Measurements from ENCODE around the gene ING4. TPM values are rescaled to one million over a fixed set of nuclear protein-coding genes. Genes with fewer than 3 reads are reported as not detected.
A peak's percentile ranks its signal among the peaks of the same experiment; 100 is the strongest.

The ING4 gene
- total and polyA plus RNA-seq, 2 of the 13 experiments (the other 11 are each of a cell fraction or from before 2014, with no cell fraction given), result 14.4 to 32.4 TPM

DNA sequence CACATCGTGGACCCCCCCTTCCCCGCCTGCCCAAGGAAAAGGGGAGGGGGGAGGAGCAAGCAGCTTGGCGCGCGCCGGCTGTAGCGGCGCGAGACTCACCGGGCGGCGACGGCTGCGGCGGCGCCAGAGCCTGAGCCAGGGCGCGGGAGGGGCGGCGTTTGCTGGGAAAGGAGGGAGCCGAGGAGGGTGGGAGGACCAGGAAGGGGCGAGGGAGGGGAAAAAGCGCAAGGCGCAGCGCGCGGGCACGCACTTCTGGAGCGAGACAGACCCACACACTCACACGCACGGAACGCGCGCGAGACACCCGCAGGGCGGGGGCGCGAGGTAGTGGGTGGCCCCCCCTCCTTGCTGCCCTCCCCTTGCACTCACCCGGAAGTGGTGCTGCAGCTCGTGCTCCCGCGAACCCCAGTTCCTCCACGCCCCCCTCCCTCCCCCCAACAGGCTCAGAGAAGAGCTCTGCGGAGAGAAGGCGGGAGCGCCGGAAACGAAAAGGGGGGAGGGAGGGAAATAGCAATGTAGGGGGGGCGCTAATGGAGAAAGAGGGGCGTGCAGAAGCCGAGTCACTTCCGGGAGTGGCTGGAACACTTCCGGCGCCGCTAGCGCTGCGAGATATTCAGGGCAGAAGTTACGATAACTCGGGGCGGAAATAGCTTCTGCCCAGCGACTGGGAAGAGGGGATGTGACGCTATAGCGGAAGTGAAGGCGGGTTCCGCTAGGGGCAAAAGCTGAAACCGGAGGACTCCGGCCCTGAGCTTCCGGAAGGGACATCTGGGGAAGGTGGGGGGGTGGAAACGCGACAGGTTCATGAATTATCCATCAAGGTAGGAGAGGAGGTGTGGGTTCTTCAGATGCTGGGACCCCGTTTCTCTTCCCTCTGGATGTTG, 26.3 kb upstream of the ING4 start, which contains the start of gene ZNF384 (continued):
- TF ChIP-seq, protein P1, sequence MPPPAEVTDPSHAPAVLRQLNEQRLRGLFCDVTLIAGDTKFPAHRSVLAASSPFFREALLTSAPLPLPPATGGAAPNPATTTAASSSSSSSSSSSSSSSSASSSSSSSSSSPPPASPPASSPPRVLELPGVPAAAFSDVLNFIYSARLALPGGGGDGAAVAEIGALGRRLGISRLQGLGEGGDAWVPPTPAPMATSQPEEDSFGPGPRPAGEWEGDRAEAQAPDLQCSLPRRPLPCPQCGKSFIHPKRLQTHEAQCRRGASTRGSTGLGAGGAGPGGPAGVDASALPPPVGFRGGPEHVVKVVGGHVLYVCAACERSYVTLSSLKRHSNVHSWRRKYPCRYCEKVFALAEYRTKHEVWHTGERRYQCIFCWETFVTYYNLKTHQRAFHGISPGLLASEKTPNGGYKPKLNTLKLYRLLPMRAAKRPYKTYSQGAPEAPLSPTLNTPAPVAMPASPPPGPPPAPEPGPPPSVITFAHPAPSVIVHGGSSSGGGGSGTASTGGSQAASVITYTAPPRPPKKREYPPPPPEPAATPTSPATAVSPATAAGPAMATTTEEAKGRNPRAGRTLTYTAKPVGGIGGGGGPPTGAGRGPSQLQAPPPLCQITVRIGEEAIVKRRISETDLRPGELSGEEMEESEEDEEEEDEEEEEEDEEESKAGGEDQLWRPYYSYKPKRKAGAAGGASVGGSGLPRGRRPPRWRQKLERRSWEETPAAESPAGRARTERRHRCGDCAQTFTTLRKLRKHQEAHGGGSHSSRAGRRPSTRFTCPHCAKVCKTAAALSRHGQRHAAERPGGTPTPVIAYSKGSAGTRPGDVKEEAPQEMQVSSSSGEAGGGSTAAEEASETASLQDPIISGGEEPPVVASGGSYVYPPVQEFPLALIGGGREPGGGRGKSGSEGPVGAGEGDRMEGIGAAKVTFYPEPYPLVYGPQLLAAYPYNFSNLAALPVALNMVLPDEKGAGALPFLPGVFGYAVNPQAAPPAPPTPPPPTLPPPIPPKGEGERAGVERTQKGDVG (CRISPR knock-in tag; IDR thresholded peaks at IDR 0.05; ENCODE audit: borderline replicate concordance), result no peak
- TF ChIP-seq, protein P2, sequence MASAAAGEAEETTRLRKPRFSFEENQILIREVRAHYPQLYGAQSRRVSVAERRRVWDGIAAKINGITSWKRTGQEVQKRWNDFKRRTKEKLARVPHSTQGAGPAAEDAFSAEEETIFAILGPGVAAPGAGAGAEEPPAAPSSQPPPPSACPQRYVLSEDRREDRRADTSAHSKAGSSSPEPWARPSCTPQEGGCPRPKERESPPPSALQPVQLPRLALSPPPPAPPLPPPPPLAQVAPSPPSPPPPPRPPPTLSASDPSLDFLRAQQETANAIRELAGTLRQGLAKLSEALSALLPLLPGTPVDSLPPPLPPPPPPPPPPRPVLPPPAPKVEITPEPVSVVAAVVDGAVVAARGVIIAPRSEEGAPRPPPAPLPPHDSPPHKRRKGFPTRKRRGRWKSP (CRISPR knock-in tag; IDR thresholded peaks at IDR 0.05), result peak; percentile 63; the same call in 1 of the 2 replicates
- no peak for TF ChIP-seq FOXO4 (CRISPR knock-in tag; conservative IDR thresholded peaks at IDR 0.05)
- peak; percentile 43; the same call in 1 of the 2 replicates for TF ChIP-seq ZNF839 (CRISPR knock-in tag; IDR thresholded peaks at IDR 0.05; ENCODE audit: borderline replicate concordance)
- TF ChIP-seq BATF2 (CRISPR knock-in tag; IDR thresholded peaks at IDR 0.05), result no peak
- 0 out of 2 replicates have a peak, but pooled peaks have one; percentile 12 for TF ChIP-seq ZNF280D (CRISPR knock-in tag; IDR thresholded peaks at IDR 0.05)
- TF ChIP-seq ZNF788 (CRISPR knock-in tag; IDR thresholded peaks at IDR 0.05; ENCODE audit: borderline replicate concordance), result peak; percentile 66
- TF ChIP-seq ELF1 (CRISPR knock-in tag; IDR thresholded peaks at IDR 0.05), result peak; percentile 99
- TF ChIP-seq ZNF567 (CRISPR knock-in tag; IDR thresholded peaks at IDR 0.05; ENCODE audit: borderline replicate concordance), result no peak
- no peak for TF ChIP-seq ZC3H13 (CRISPR knock-in tag; IDR thresholded peaks at IDR 0.05)
- TF ChIP-seq THYN1 (CRISPR knock-in tag; IDR thresholded peaks at IDR 0.05; ENCODE audit: borderline replicate concordance, low read depth), result no peak
- no peak for TF ChIP-seq FOXM1 (CRISPR knock-in tag; IDR thresholded peaks at IDR 0.05)
- TF ChIP-seq GMEB1 (CRISPR knock-in tag; IDR thresholded peaks at IDR 0.05; ENCODE audit: borderline replicate concordance), result peak; percentile 89; the same call in 1 of the 2 replicates
- TF ChIP-seq ARNT (IDR thresholded peaks at IDR 0.05), result no peak
- no peak; the same call in 1 of the 2 replicates for TF ChIP-seq CHCHD3 (CRISPR knock-in tag; IDR thresholded peaks at IDR 0.05)
- TF ChIP-seq NFE2L2 (IDR thresholded peaks at IDR 0.05; ENCODE audit: low read length), result no peak
